GM20431 (cell line): ENCODE results near the gene ZDHHC17.

Experiments used
- in situ Hi-C: fragments of 300-500 bp; cut with MseI, MboI; formaldehyde crosslinking; loops from one replicate; pipeline ENCODE4 v1.15.0; 2020; ENCODE audit warnings: low sequenced_read_pairs; ENCODE audit not compliant: unreplicated experiment

The ZDHHC17 gene

DNA sequence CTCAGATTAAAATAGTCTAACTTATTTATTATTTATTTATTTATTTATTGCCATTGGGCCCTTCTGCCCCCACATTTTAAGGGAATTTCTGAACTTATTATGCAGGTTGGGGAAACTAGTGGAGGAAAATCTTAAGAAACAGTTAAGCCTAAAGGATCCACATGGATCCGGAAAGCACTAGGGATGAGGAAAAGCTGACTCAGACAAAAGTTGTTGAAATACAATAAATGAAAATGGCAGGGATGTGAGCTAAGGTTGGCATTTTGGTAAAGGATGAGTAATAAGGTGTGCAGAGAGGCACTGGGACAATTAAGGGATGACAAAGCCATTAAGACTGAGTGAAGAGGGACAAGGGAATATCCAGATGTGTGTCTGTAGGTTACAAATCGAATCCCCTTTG lies 135.6 kb downstream of the ZDHHC17 start:
- in situ Hi-C loops = no loop called here

DNA sequence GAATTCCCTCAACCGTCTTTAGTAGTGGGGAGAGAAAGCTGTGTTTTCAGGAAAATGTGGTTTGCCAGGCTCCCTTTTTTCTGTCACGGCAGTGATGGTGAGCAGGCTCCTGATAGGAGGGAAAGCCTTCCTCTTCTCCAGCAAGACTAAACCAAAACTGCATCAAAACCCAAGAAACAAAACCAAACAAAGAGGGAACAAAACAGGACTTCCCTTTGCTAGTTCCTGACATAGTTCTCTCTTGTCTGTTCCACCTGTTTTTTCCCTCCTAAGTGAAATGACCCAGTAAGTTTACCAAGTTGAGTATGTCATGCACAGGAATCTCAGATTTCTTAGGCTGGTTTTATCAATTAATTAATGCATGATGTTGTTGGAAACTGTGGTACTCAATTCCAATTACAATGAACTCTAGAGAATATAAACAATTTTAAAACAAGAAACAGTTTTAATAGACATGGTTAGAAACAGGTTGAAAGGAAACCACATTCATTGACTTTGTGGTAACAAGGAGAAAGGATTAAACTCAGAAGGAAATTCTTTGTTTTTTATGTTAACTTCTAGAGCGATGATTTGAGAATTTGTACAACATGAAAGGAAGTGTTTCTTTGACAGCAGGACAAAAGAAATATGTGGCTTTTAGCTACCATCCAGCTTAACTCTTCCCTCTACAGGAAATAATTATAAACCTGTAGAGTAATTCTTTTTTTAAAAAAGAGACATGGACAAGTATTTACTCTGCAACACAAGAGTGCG lies 137.9 kb downstream of the ZDHHC17 start:
- in situ Hi-C loops = no loop called here
